Trophoblast cell (in vitro differentiated cells and primary cell): Measurements from ENCODE around the gene SRGAP2B.
"Not testable (repeated sequence)": the region's sequence is repeated elsewhere in the genome, so short reads cannot be mapped to it uniquely, and the experiment has no call there.

Experiments
- DNase-seq, 2 donors: peaks; one replicate each; pipeline ENCODE4 v3.0.0-alpha.2; 2016
- H2AFZ ChIP-seq: 2 replicates; pipeline ENCODE4 v1.6.1; 2013; ENCODE audit warnings: low read length, moderate library complexity, mild to moderate bottlenecking; ENCODE audit not compliant: insufficient read depth, poor library complexity
- H2AK5ac ChIP-seq: 2 replicates; pipeline ENCODE4 v1.6.1; 2013; ENCODE audit warnings: mild to moderate bottlenecking, low read length
- H2BK120ac ChIP-seq: 2 replicates; pipeline ENCODE4 v1.6.1; 2013; ENCODE audit warnings: low read length, mild to moderate bottlenecking, moderate library complexity; ENCODE audit not compliant: insufficient read depth, poor library complexity
- H2BK12ac ChIP-seq: 2 replicates; pipeline ENCODE4 v1.6.1; 2013; ENCODE audit warnings: mild to moderate bottlenecking, low read length, moderate library complexity
- H2BK5ac ChIP-seq: 2 replicates; pipeline ENCODE4 v1.6.1; 2013; ENCODE audit warnings: low read length, low read depth, moderate library complexity, mild to moderate bottlenecking; ENCODE audit not compliant: poor library complexity
- H3K14ac ChIP-seq: 2 replicates; pipeline ENCODE4 v1.6.1; 2013; ENCODE audit warnings: mild to moderate bottlenecking, low read length
- H3K18ac ChIP-seq: 2 replicates; pipeline ENCODE4 v1.6.1; 2013; ENCODE audit warnings: mild to moderate bottlenecking, low read length
- H3K23ac ChIP-seq: 2 replicates; pipeline ENCODE4 v1.6.1; 2013; ENCODE audit warnings: low read length
- H3K27ac ChIP-seq: 2 replicates; pipeline ENCODE4 v1.5.1; 2013; ENCODE audit warnings: low read depth, mild to moderate bottlenecking, inconsistent platforms, low read length, moderate library complexity
- H3K27me3 ChIP-seq: 2 replicates; pipeline ENCODE4 v1.6.1; 2013; ENCODE audit warnings: inconsistent platforms, mild to moderate bottlenecking, low read length, moderate library complexity; ENCODE audit not compliant: insufficient read depth
- H3K36me3 ChIP-seq, 2 experiments: 1 replicate in 1 of 2; 2 replicates in 1 of 2; pipeline ENCODE4 v1.6.1; 2013; ENCODE audit warnings: low read length in 2 of 2, mild to moderate bottlenecking in 2 of 2, moderate library complexity in 1 of 2; ENCODE audit not compliant: insufficient read depth in 2 of 2, control insufficient read depth in 1 of 2
- H3K4ac ChIP-seq: 2 replicates; pipeline ENCODE4 v1.6.1; 2013; ENCODE audit warnings: low read depth, mild to moderate bottlenecking, low read length, moderate library complexity
- H3K4me1 ChIP-seq, 2 experiments: 1 replicate in 1 of 2; 2 replicates in 1 of 2; pipeline ENCODE4 v1.6.1; 2013; ENCODE audit warnings: low read length in 2 of 2, mild to moderate bottlenecking in 2 of 2, moderate library complexity in 1 of 2; ENCODE audit not compliant: insufficient read depth in 2 of 2, control insufficient read depth in 1 of 2
- H3K4me2 ChIP-seq: 2 replicates; pipeline ENCODE4 v1.6.1; 2013; ENCODE audit warnings: inconsistent platforms, mild to moderate bottlenecking, low read length, moderate library complexity
- H3K4me3 ChIP-seq: 2 replicates; pipeline ENCODE4 v1.5.1; 2013; ENCODE audit warnings: mild to moderate bottlenecking, low read depth, low read length, inconsistent platforms
- H3K79me1 ChIP-seq: one replicate; pipeline ENCODE4 v1.6.1; 2013; ENCODE audit warnings: low read length
- H3K79me2 ChIP-seq: 2 replicates; pipeline ENCODE4 v1.6.1; 2013; ENCODE audit warnings: low read length, mild to moderate bottlenecking; ENCODE audit not compliant: control insufficient read depth, insufficient read depth, poor library complexity
- H3K9ac ChIP-seq: 2 replicates; pipeline ENCODE4 v1.6.1; 2013; ENCODE audit warnings: mild to moderate bottlenecking, low read length
- H3K9me3 ChIP-seq: 2 replicates; pipeline ENCODE4 v1.6.1; 2013; ENCODE audit warnings: low read depth, mild to moderate bottlenecking, control low read depth, inconsistent platforms, low read length; ENCODE audit not compliant: insufficient read depth
- H4K12ac ChIP-seq: 2 replicates; pipeline ENCODE4 v1.6.1; 2013; ENCODE audit warnings: low read depth, mild to moderate bottlenecking, low read length, moderate library complexity
- H4K8ac ChIP-seq: 2 replicates; pipeline ENCODE4 v1.6.1; 2013; ENCODE audit warnings: low read depth, mild to moderate bottlenecking, low read length, moderate library complexity
- H4K91ac ChIP-seq: one replicate; pipeline ENCODE4 v1.6.1; 2013; ENCODE audit warnings: low read depth, mild to moderate bottlenecking, low read length, moderate library complexity
- whole genome bisulfite sequencing: extraction: QIAGEN DNeasy Blood & Tissue Kit; methylation state at CpG from one replicate; pipeline ENCODE4 v1.1.7; 2013; ENCODE audit warnings: missing lambda C conversion rate; ENCODE audit not compliant: insufficient read length, insufficient coverage; ENCODE audit errors: extremely low coverage; 5-methylcytosine and 5-hydroxymethylcytosine counted together

SRGAP2B gene

DNA sequence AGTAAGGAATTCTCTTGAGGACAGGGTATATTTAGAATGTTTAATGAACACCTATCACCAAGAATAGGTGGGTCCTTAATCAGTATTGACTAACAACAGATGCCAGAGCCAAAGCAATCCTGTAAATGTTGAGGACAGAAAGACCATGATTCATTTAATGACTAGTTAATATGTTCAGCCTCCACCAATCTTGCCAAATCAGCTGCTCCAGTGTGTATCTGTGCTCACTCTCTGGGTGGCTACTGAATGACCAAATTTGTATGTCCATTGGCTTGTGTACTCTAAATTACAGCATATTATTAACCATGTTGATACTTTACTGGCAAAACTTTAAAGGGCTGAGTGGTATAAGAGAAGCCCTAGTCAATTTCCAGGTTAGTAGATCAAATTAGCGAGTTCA is 130.9 kb downstream of the SRGAP2B start:
- H3K79me2 ChIP-seq, H3K36me3 ChIP-seq, H4K8ac ChIP-seq, H2BK12ac ChIP-seq, H3K23ac ChIP-seq, H3K4me1 ChIP-seq, H3K4me3 ChIP-seq, H3K79me1 ChIP-seq, H2AK5ac ChIP-seq, H2AFZ ChIP-seq, H3K4ac ChIP-seq, H4K12ac ChIP-seq, H3K9ac ChIP-seq, H3K9me3 ChIP-seq, H3K14ac ChIP-seq, H4K91ac ChIP-seq, H3K4me2 ChIP-seq, H3K18ac ChIP-seq, DNase-seq, H3K27me3 ChIP-seq, H2BK5ac ChIP-seq, H3K27ac ChIP-seq, H2BK120ac ChIP-seq: not testable (repeated sequence)
- WGBS = no CpG with 5 or more reads among the region's 1 CpG

GRCh38 chr1:144963571-144963970 is 131.6 kb downstream of the SRGAP2B start:
- H3K27ac ChIP-seq, H3K4me1 ChIP-seq, H2AK5ac ChIP-seq, H3K36me3 ChIP-seq, H3K9ac ChIP-seq, H3K4me2 ChIP-seq, H4K8ac ChIP-seq, H3K27me3 ChIP-seq, H3K79me2 ChIP-seq, H3K4me3 ChIP-seq, H4K12ac ChIP-seq, H3K9me3 ChIP-seq, H3K79me1 ChIP-seq, H2BK5ac ChIP-seq, H2AFZ ChIP-seq, DNase-seq, H3K4ac ChIP-seq, H2BK120ac ChIP-seq, H3K23ac ChIP-seq, H2BK12ac ChIP-seq, H3K14ac ChIP-seq, H4K91ac ChIP-seq, H3K18ac ChIP-seq: not testable (repeated sequence)
- WGBS = no CpG with 5 or more reads among the region's 3 CpGs

GRCh38 chr1:144961604-144962583 is 133.2 kb downstream of the SRGAP2B start:
- H3K9me3 ChIP-seq = not testable (repeated sequence)
- WGBS = no CpG with 5 or more reads among the region's 9 CpGs

GRCh38 chr1:144960929-144961488 is 134.1 kb downstream of the SRGAP2B start:
- not testable (repeated sequence) for H3K4me1 ChIP-seq, H3K23ac ChIP-seq, H3K27me3 ChIP-seq, H3K9me3 ChIP-seq, H4K12ac ChIP-seq, H3K79me1 ChIP-seq, H2BK120ac ChIP-seq, DNase-seq, H4K91ac ChIP-seq, H2BK12ac ChIP-seq, H3K14ac ChIP-seq, H3K9ac ChIP-seq, H3K4ac ChIP-seq, H3K79me2 ChIP-seq, H2AFZ ChIP-seq, H3K4me3 ChIP-seq, H3K27ac ChIP-seq, H2AK5ac ChIP-seq, H3K4me2 ChIP-seq, H2BK5ac ChIP-seq, H4K8ac ChIP-seq, H3K36me3 ChIP-seq, H3K18ac ChIP-seq
- no CpG with 5 or more reads among the region's 4 CpGs for WGBS

More at GRCh38 chr1:144961604-144962583, 133.2 kb downstream of the SRGAP2B start:
- H4K91ac ChIP-seq, H2AFZ ChIP-seq, H3K36me3 ChIP-seq, H3K18ac ChIP-seq, H2BK5ac ChIP-seq, H2AK5ac ChIP-seq, H3K27me3 ChIP-seq, H2BK120ac ChIP-seq, H3K4me3 ChIP-seq, H3K27ac ChIP-seq, H3K14ac ChIP-seq, H4K12ac ChIP-seq, H3K4me2 ChIP-seq, H3K4ac ChIP-seq, DNase-seq, H2BK12ac ChIP-seq, H3K79me2 ChIP-seq, H3K4me1 ChIP-seq, H3K23ac ChIP-seq, H3K79me1 ChIP-seq, H3K9ac ChIP-seq, H4K8ac ChIP-seq: not testable (repeated sequence)
